ENCODE data around the gene TAS2R7. TPM values are rescaled to one million over a fixed set of nuclear protein-coding genes. Genes with fewer than 3 reads are reported as not detected.
"Not testable (repeated sequence)": the region's sequence is repeated elsewhere in the genome, so short reads cannot be mapped to it uniquely, and the experiment has no call there.

The TAS2R7 gene
- total RNA-seq (2014; rRNA removed; shearing (Covaris generic)): not detected in 2 replicates

GRCh38 chr12:10802587-10802986 lies at the start of gene TAS2R7:
TSS of gene TAS2R7 (minus strand) at chr12:10802627. CDS start at chr12:10802570, 57 bp downstream.
- DNase-seq (ENCODE audit: low spot score): no peak
- in situ Hi-C loops (cut with HindIII; ENCODE audit: low sequenced_read_pairs): no loop called here

DNA sequence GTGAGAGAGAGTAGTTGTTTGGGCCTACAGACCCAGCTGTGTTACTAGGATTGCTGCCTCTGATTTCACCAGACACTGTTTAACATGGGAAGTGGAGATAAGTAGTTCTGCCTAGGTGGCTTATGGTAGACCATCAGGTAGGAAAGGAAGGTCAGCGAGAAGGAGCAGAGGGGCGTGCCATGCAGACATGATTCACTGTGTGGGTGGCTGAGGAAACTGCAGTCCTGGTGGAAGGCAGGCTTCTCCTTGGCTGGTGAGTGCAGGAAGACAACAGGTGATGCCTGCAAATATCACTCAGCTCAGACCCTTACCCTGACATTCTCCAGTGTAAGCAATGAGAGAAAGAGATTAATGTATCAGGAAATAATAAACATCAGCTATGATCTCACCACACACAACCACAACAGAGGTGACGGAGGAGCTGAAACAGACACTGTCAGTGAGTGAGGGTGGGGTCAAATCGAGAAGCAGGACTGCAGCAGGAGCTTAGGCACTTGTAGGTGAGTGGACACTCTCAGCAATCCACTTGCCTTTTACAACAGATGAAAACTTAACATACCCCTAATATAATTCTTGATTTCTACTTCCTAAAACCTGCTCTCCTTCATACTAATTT lies 48.9 kb upstream of the TAS2R7 start:
- no peak for DNase-seq (ENCODE audit: low spot score)
- in situ Hi-C loops (cut with HindIII; ENCODE audit: low sequenced_read_pairs): no loop called here

DNA sequence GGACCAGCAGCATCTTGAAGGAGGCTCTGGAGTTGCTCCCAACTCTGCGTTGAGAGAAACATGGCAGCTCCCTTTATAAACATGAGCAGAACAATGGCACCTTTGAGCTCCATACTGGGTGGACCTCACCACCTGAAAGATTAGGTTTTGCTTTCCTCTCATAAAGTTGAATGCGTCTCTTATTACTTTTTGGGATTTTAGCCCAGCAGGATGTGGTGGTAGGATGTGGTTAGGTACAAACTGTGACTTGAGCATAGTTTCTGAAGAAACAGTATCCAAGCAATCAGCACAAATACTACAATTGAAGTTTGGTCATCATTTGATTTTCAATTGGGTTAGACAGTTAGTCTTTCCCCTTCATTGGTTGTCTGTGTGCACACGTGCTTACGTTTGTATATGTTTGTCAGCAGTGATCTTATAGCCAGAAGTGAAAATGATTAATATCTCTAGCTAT lies 47.0 kb upstream of the TAS2R7 start, which contains the start of gene PRR4:
Gene PRR4, minus strand, starts transcription at position 51 of the 454 bp plus-strand sequence. Its CDS starts 38 bp downstream, at position 13.
- no peak for DNase-seq (ENCODE audit: low spot score)
- in situ Hi-C loops (cut with HindIII; ENCODE audit: low sequenced_read_pairs): no loop called here

GRCh38 chr12:10847744-10848143 lies 45.3 kb upstream of the TAS2R7 start:
- in situ Hi-C loops (cut with HindIII; ENCODE audit: low sequenced_read_pairs): no loop called here
- DNase-seq (ENCODE audit: low spot score): no peak

GRCh38 chr12:10842862-10843261 lies 40.4 kb upstream of the TAS2R7 start:
- DNase-seq (ENCODE audit: low spot score): no peak
- in situ Hi-C loops (cut with HindIII; ENCODE audit: low sequenced_read_pairs): no loop called here

DNA sequence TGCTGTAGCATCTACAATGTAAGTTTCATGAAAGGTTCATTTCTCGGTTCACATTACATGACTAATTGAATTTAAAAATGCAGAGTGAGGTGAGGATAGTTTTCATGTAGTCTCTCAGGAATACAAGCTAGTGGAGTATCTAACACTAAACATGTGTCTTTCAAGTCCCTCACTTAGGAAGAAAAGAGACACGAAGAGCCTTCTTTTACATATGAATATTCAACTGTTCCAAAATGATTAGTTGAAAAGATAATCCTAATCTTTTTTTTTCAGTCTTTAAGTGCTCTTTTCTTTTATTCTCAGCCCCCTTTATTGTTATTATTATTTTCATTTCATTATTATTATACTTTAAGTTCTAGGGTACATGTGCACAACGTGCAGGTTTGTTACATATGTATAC lies 36.0 kb upstream of the TAS2R7 start:
- DNase-seq (ENCODE audit: low spot score): no peak
- in situ Hi-C loops (cut with HindIII; ENCODE audit: low sequenced_read_pairs): no loop called here

DNA sequence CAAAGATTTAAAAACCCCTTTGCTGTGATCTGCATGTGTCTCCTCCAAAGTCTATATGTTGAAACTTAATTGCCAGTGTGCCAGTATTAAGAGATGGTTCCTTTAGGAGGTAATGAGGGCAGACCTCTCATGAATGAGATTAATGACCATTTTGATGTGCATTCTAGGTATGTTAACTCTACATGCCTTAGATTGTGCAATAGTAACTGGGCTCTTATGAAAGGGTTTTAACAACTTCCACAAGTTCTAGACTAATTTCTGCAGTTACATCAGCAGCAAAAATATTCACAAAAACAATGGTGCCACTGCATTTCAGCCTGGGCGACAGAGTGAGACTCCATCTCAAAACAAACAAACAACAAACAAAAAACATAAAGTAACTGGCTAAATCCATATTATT lies 27.6 kb upstream of the TAS2R7 start:
- in situ Hi-C loops (cut with HindIII; ENCODE audit: low sequenced_read_pairs): no loop called here
- DNase-seq (ENCODE audit: low spot score): no peak

GRCh38 chr12:10826258-10826657 lies 23.8 kb upstream of the TAS2R7 start, which contains the start of gene TAS2R10:
TSS of gene TAS2R10 (minus strand) at chr12:10826358. CDS start at chr12:10826269, 89 bp downstream.
- no peak for DNase-seq (ENCODE audit: low spot score)
- in situ Hi-C loops (cut with HindIII; ENCODE audit: low sequenced_read_pairs): no loop called here

GRCh38 chr12:10824957-10825356 lies 22.5 kb upstream of the TAS2R7 start:
- in situ Hi-C loops (cut with HindIII; ENCODE audit: low sequenced_read_pairs): no loop called here

GRCh38 chr12:10811883-10812536 lies 9.6 kb upstream of the TAS2R7 start:
- DNase-seq (ENCODE audit: low spot score): no peak
- in situ Hi-C loops (cut with HindIII; ENCODE audit: low sequenced_read_pairs): no loop called here

More at GRCh38 chr12:10824957-10825356, 22.5 kb upstream of the TAS2R7 start:
- no peak for DNase-seq (ENCODE audit: low spot score)

DNA sequence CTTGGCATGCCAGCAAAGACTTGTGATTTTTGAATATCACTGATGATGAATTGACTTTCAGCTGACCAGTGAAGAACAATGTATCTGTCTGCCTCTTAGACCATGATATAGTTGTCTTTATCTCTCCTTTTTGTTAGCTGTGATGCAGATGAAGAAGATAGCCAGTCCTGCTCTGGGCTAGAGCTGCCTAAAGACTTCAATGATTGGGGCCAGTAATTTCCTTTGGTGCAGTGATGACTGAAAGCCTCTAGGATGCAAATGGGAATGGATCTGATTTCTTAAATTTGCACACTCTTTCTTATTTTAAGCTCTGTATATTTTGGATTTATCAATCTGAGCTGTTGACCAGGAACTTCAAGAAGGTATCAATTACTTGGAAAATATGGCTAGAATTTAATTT lies 7.6 kb upstream of the TAS2R7 start, which contains the start of gene TAS2R9:
Gene TAS2R9, minus strand, starts transcription at position 101 of the 400 bp plus-strand sequence. Its CDS starts 93 bp downstream, at position 8.
- in situ Hi-C loops (cut with HindIII; ENCODE audit: low sequenced_read_pairs): no loop called here
- no peak for DNase-seq (ENCODE audit: low spot score)

GRCh38 chr12:10807186-10807585 lies 4.8 kb upstream of the TAS2R7 start, which contains the start of gene TAS2R8:
TSS of gene TAS2R8 (minus strand) at chr12:10807286. CDS start at chr12:10806980, 306 bp downstream.
- no peak for DNase-seq (ENCODE audit: low spot score)
- in situ Hi-C loops (cut with HindIII; ENCODE audit: low sequenced_read_pairs): no loop called here

DNA sequence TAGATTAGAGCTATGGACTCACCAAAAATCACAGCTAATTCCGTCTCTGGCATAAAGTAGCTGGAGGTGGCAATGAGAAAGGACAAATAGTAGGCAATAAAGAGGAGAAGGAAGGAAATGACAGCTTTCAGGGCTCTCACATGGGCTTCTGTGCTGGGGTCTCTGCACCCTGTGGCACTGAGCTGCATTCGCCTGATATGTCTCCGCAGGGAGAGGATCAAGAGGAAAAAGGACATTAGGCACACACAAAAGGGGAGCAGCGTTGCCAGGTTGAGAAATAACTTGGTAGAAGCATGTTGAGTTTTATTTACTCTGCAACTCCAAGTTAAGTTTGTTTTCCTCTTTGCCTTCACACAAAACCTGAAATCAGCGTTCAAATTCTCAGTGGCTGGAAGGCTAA lies 686 bp downstream of the TAS2R7 start:
- DNase-seq (ENCODE audit: low spot score): no peak
- in situ Hi-C loops (cut with HindIII; ENCODE audit: low sequenced_read_pairs): no loop called here

DNA sequence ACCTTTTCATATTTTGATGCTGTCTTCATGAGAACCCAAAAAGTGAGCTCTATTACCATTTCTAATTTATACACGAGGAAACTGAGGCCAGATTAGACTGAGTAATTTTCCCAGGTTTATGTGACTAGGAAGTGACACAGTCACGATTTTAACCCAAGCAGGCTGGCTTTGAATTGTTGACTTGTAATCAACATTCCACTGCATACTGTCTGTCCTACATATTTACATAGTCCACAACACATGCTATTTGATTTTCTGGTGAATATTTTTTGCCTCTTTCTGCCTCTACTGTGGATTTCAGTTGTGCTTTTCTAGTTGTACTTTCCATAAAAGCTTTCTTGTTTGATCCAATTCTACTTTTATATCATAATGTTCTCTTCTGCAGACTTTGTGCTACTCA lies 8.2 kb downstream of the TAS2R7 start:
- in situ Hi-C loops (cut with HindIII; ENCODE audit: low sequenced_read_pairs): no loop called here
- DNase-seq (ENCODE audit: low spot score): no peak

DNA sequence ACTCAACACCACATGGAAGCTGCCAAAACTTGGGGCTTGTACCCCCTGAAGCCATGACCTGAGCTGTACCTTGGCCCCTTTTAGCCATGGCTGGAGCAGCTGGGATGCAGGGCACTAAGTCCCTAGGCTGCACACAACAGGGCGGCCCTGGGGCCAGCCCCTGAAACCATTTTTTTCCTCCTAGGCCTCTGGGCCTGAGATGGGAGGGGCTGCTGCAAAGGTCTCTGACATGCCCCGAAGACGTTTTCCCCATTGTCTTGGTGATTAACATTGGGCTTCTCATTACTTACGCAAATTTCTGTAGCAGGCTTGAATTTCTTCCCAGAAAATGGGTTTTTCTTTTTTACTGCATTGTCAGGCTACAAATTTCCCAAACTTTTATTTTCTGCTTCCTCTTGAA lies 10.7 kb downstream of the TAS2R7 start:
- in situ Hi-C loops (cut with HindIII; ENCODE audit: low sequenced_read_pairs); DNase-seq (ENCODE audit: low spot score): not testable (repeated sequence)

DNA sequence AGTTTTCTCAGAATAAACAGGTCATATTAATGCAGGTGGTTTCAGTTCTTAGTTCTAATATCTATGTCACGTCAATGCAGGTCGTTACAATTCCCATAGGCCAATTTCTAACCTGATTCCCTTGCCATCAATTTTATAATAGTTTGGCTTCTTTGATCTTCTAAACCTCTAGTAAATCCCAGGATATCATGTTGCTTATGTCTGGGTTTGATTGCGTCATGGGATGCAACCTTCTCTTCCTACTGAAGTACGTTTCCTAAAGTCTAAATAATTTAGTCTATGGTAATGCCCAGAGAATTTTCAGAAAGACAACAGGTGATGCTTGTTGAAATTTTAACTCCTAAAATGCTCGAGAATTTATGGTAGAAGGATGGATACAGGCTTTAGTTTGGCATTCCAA lies 19.2 kb downstream of the TAS2R7 start:
- no peak for DNase-seq (ENCODE audit: low spot score)
- in situ Hi-C loops (cut with HindIII; ENCODE audit: low sequenced_read_pairs): no loop called here

- no peak for DNase-seq (ENCODE audit: low spot score)
- in situ Hi-C loops (cut with HindIII; ENCODE audit: low sequenced_read_pairs): no loop called here
These were observed 23.3 kb downstream of the TAS2R7 start for GRCh38 chr12:10779103-10779502.

DNA sequence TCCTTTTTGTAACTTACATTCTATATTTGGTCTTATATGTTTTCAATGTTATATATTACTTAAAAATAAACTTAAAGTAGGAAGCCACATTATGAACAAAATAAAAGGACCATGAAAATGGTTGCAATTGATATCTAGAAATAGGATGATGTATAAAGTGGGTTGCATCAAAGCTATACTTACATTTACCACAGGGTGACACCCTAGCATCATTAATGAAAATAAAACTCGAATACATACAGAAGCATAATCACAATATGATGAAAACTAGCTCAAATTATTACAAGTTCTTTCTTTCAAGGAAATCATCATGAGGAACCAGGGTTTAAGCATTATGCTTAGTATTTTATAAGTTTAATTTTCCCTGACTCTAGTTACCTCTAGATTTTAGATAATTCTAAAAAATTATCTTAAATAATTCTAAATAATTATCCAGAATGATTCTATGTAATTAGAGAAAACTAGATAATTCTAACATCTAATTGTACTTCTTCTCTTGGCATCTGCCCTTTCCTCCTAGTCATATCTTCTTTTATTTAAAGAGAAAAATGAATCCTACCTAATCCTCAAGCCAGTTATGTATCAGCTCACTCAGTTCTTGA lies 31.2 kb downstream of the TAS2R7 start:
- peak; percentile 61 for DNase-seq (ENCODE audit: low spot score)
- in situ Hi-C loops (cut with HindIII; ENCODE audit: low sequenced_read_pairs): no loop called here

GRCh38 chr12:10759657-10760056 lies 42.8 kb downstream of the TAS2R7 start:
- no peak for DNase-seq (ENCODE audit: low spot score)
- in situ Hi-C loops (cut with HindIII; ENCODE audit: low sequenced_read_pairs): no loop called here

DNA sequence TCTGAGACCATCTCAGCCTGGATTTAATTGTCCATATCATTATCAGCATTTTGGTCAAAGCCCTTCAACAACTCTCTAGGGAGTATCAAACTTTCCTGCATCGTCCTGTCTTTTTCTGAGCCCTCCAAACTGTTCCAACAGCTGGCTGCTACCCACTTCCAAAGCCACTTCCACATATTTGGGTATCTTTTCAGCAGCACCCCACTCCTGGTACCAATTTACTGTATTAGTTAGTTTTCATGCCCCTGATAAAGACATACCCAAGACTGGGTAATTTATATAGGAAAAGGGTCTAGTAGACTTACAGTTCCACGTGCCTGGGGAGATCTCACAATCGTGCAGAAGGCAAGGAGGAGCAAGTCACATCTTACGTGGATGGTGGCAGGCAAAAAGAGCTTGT lies 46.2 kb downstream of the TAS2R7 start:
- DNase-seq (ENCODE audit: low spot score): no peak
- in situ Hi-C loops (cut with HindIII; ENCODE audit: low sequenced_read_pairs): no loop called here

Measured in G401 (cell line).